Neuronal stem cell (in vitro differentiated cells): ENCODE results near the gene NLRP6.
A peak's percentile ranks its signal among the peaks of the same experiment; 100 is the strongest.
"Not testable (repeated sequence)": the region's sequence is repeated elsewhere in the genome, so short reads cannot be mapped to it uniquely, and the experiment has no call there.

ENCODE experiments used
- DNase-seq: peaks from one replicate; pipeline ENCODE4 v3.0.0-alpha.2; 2013; ENCODE audit warnings: low spot score
- H2AFZ ChIP-seq: one replicate; pipeline ENCODE4 v1.6.1; 2013; ENCODE audit warnings: mild to moderate bottlenecking, low read length, inconsistent platforms
- H2AK5ac ChIP-seq: 2 replicates; pipeline ENCODE4 v1.6.1; 2013; ENCODE audit warnings: low read depth, mild to moderate bottlenecking, inconsistent platforms, low read length, moderate library complexity, mixed read lengths
- H2BK120ac ChIP-seq: 2 replicates; pipeline ENCODE4 v1.6.1; 2013; ENCODE audit warnings: low read depth, mild to moderate bottlenecking, inconsistent platforms, low read length, moderate library complexity, mixed read lengths
- H2BK12ac ChIP-seq: one replicate; pipeline ENCODE4 v1.6.1; 2013; ENCODE audit warnings: low read length, inconsistent platforms
- H2BK15ac ChIP-seq: 2 replicates; pipeline ENCODE4 v1.6.1; 2013; ENCODE audit warnings: mild to moderate bottlenecking, low read length, inconsistent platforms, mixed read lengths
- H2BK5ac ChIP-seq: one replicate; pipeline ENCODE4 v1.6.1; 2013; ENCODE audit warnings: inconsistent platforms, mild to moderate bottlenecking, low read length, moderate library complexity
- H3K14ac ChIP-seq: one replicate; pipeline ENCODE4 v1.6.1; 2013; ENCODE audit warnings: low read length, inconsistent platforms
- H3K18ac ChIP-seq: 2 replicates; pipeline ENCODE4 v1.6.1; 2013; ENCODE audit warnings: low read length, inconsistent platforms
- H3K23ac ChIP-seq: 2 replicates; pipeline ENCODE4 v1.6.1; 2013; ENCODE audit warnings: low read depth, mild to moderate bottlenecking, mixed read lengths, low read length, inconsistent platforms; ENCODE audit not compliant: poor library complexity
- H3K27ac ChIP-seq: replicated peaks from 3 replicates; pipeline ENCODE4 v1.5.1; 2013; ENCODE audit warnings: low read length, inconsistent platforms
- H3K27me3 ChIP-seq, 3 experiments: 2 replicates each; pipeline ENCODE4 v1.6.1; 2013; ENCODE audit warnings: low read length in 3 of 3, mild to moderate bottlenecking in 2 of 3, inconsistent platforms in 1 of 3, low read depth in 1 of 3, mixed read lengths in 1 of 3, moderate library complexity in 1 of 3; ENCODE audit not compliant: control insufficient read depth in 3 of 3, insufficient read depth in 3 of 3
- H3K36me3 ChIP-seq, 2 donors: replicated peaks in 1 of 2; 2 replicates each; pipeline ENCODE4 v1.6.1; 2013; ENCODE audit warnings: low read length in 2 of 2; ENCODE audit not compliant: control insufficient read depth in 2 of 2, insufficient read depth in 2 of 2
- H3K4ac ChIP-seq: 2 replicates; pipeline ENCODE4 v1.6.1; 2013; ENCODE audit warnings: inconsistent platforms, mild to moderate bottlenecking, low read length, moderate library complexity
- H3K4me1 ChIP-seq, 2 donors: 1 replicate in 1 of 2; 2 replicates in 1 of 2; pipeline ENCODE4 v1.6.1; 2013; ENCODE audit warnings: low read length in 2 of 2, low read depth in 1 of 2; ENCODE audit not compliant: control insufficient read depth in 2 of 2, insufficient read depth in 1 of 2
- H3K4me2 ChIP-seq: one replicate; pipeline ENCODE4 v1.6.1; 2013; ENCODE audit warnings: mild to moderate bottlenecking, low read length, inconsistent platforms; ENCODE audit not compliant: insufficient read depth, poor library complexity, severe bottlenecking
- H3K4me3 ChIP-seq, 2 donors: 2 replicates each; pipeline ENCODE4 v1.5.1; 2013; ENCODE audit warnings: low read length in 2 of 2, mild to moderate bottlenecking in 2 of 2, inconsistent platforms in 1 of 2, moderate library complexity in 1 of 2
- H3K79me1 ChIP-seq: one replicate; pipeline ENCODE4 v1.6.1; 2013; ENCODE audit warnings: low read depth, mild to moderate bottlenecking, inconsistent platforms, low read length, moderate library complexity
- H3K9ac ChIP-seq: one replicate; pipeline ENCODE4 v1.6.1; 2013; ENCODE audit warnings: mild to moderate bottlenecking, low read depth, low read length, inconsistent platforms; ENCODE audit not compliant: poor library complexity
- H3K9me3 ChIP-seq, 2 donors: replicated peaks in 1 of 2; 2 replicates each; pipeline versions ENCODE3 to v1.6.1; 2013; ENCODE audit warnings: low read length in 2 of 2, mild to moderate bottlenecking in 2 of 2, inconsistent platforms in 1 of 2, low read depth in 1 of 2, mixed read lengths in 1 of 2, moderate library complexity in 1 of 2; ENCODE audit not compliant: control insufficient read depth in 2 of 2, insufficient read depth in 1 of 2
- H4K8ac ChIP-seq: one replicate; pipeline ENCODE4 v1.6.1; 2013; ENCODE audit warnings: low read depth, mild to moderate bottlenecking, inconsistent platforms, low read length, moderate library complexity
- H4K91ac ChIP-seq: one replicate; pipeline ENCODE4 v1.6.1; 2013; ENCODE audit warnings: low read length, low read depth, mild to moderate bottlenecking, inconsistent platforms; ENCODE audit not compliant: poor library complexity
- WGBS, 2 donors: extraction: QIAGEN DNeasy Blood & Tissue Kit; methylation state at CpG; one replicate each; pipeline ENCODE4 v1.1.7; 2013; ENCODE audit warnings: missing lambda C conversion rate in 2 of 2, mixed read lengths in 1 of 2; ENCODE audit not compliant: insufficient read length in 2 of 2, insufficient replicate concordance in 1 of 2; ENCODE audit errors: extremely low coverage in 2 of 2; 5-methylcytosine and 5-hydroxymethylcytosine counted together

The NLRP6 gene

GRCh38 chr11:318405-319120, 40.4 kb downstream of the NLRP6 start:
- H3K79me1 ChIP-seq, DNase-seq, H2BK120ac ChIP-seq, H4K91ac ChIP-seq, H2AK5ac ChIP-seq, H2BK5ac ChIP-seq, H3K27ac ChIP-seq, H3K23ac ChIP-seq, H3K18ac ChIP-seq, H3K14ac ChIP-seq, H2BK12ac ChIP-seq, H3K9ac ChIP-seq, H4K8ac ChIP-seq, H3K9me3 ChIP-seq, H2BK15ac ChIP-seq, H3K4ac ChIP-seq, H2AFZ ChIP-seq: not testable (repeated sequence)
- peaks cover 23 to 24% of the 10 kb centered on the region in 2 donors for H3K4me1 ChIP-seq
- peaks cover 0 to 24% (median 0%) of the 10 kb centered on the region in 3 experiments for H3K27me3 ChIP-seq
- H3K36me3 ChIP-seq, result peaks cover 0 to 32% of the 10 kb centered on the region in 2 donors
- peak overlapping the region; percentile 43 to 71 for H3K4me3 ChIP-seq
- H3K4me2 ChIP-seq, result peak overlapping the region; percentile 54
- WGBS, 2 donors, result no CpG with 5 or more reads among the region's 79 CpGs

GRCh38 chr11:319121-319887, 41.1 kb downstream of the NLRP6 start:
- not testable (repeated sequence) for H3K79me1 ChIP-seq, H2BK12ac ChIP-seq, H3K9me3 ChIP-seq, H3K23ac ChIP-seq, H2BK5ac ChIP-seq, H2AFZ ChIP-seq, H4K8ac ChIP-seq, H2BK15ac ChIP-seq, H4K91ac ChIP-seq, H3K14ac ChIP-seq, DNase-seq, H2BK120ac ChIP-seq
- peak overlapping the region; percentile 65 for H3K18ac ChIP-seq
- peak overlapping the region; percentile 53 for H2AK5ac ChIP-seq
- H3K4me2 ChIP-seq, result peak overlapping the region; percentile 54
- peak overlapping the region; percentile 6 for H3K4ac ChIP-seq
- H3K9ac ChIP-seq, result peak overlapping the region; percentile 72
- peaks cover 0 to 24% (median 0%) of the 10 kb centered on the region in 3 experiments for H3K27me3 ChIP-seq
- peaks cover 20 to 27% of the 10 kb centered on the region in 2 donors for H3K4me1 ChIP-seq
- H3K27ac ChIP-seq, result peak overlapping the region; percentile 13
- peaks cover 0 to 32% of the 10 kb centered on the region in 2 donors for H3K36me3 ChIP-seq
- WGBS, 2 donors, result no CpG with 5 or more reads among the region's 29 CpGs
- H3K4me3 ChIP-seq, result peak overlapping the region; percentile 71 to 82

- H3K4me3 ChIP-seq, result peak overlapping the region; percentile 50 to 82
- H3K27ac ChIP-seq, result peak overlapping the region; percentile 13
- not testable (repeated sequence) for H3K4ac ChIP-seq
Measured at GRCh38 chr11:319888-320273, 41.7 kb downstream of the NLRP6 start.

GRCh38 chr11:324156-324555, 45.9 kb downstream of the NLRP6 start:
- Histone ChIP-seq H3K4ac (no peak overlapping the region), H3K9ac (no peak overlapping the region), H4K8ac (no peak overlapping the region), H3K79me1 (no peaks in the 10 kb centered on the region), H2BK5ac (no peak overlapping the region), H3K36me3 (peaks cover 0 to 5% of the 10 kb centered on the region in 2 donors), H3K14ac (no peak overlapping the region), H2AK5ac (no peak overlapping the region), H2BK15ac (no peak overlapping the region), H3K9me3 (no peaks in the 10 kb centered on the region), H3K4me3 (no peak overlapping the region), H3K18ac (no peak overlapping the region), H2BK120ac (no peak overlapping the region), H3K23ac (no peak overlapping the region), H4K91ac (no peak overlapping the region), H2BK12ac (no peak overlapping the region), H3K27ac (no peak overlapping the region), H3K27me3 (no peaks in the 10 kb centered on the region), H3K4me1 (peaks cover 11 to 26% of the 10 kb centered on the region in 2 donors), H3K4me2 (no peak overlapping the region), H2AFZ (peak overlapping the region; percentile 68)
- no CpG with 5 or more reads among the region's 11 CpGs for WGBS, 2 donors
- DNase-seq, result no peak

More at GRCh38 chr11:319888-320273, 41.7 kb downstream of the NLRP6 start:
- H2AFZ ChIP-seq, H3K79me1 ChIP-seq, H3K18ac ChIP-seq, DNase-seq, H4K8ac ChIP-seq, H3K23ac ChIP-seq, H2BK5ac ChIP-seq, H2BK15ac ChIP-seq, H3K14ac ChIP-seq, H4K91ac ChIP-seq, H2BK120ac ChIP-seq, H3K9me3 ChIP-seq, H2BK12ac ChIP-seq: not testable (repeated sequence)
- Histone ChIP-seq H2AK5ac (peak overlapping the region; percentile 53), H3K4me2 (peak overlapping the region; percentile 54), H3K4me1 (peaks cover 19 to 33% of the 10 kb centered on the region in 2 donors), H3K9ac (peak overlapping the region; percentile 60), H3K36me3 (peaks cover 0 to 32% of the 10 kb centered on the region in 2 donors), H3K27me3 (peaks cover 0 to 24% (median 0%) of the 10 kb centered on the region in 3 experiments)
- WGBS, 2 donors, result no CpG with 5 or more reads among the region's 10 CpGs
